Limb (tissue), 2 donors: ENCODE results near the gene ZEB2.

Experiments
- DNase-seq, 2 donors: peaks; one replicate each; pipeline ENCODE4 v3.0.0-alpha.2; 2016; ENCODE audit errors: extremely low spot score in 2 of 2

Gene ZEB2

DNA sequence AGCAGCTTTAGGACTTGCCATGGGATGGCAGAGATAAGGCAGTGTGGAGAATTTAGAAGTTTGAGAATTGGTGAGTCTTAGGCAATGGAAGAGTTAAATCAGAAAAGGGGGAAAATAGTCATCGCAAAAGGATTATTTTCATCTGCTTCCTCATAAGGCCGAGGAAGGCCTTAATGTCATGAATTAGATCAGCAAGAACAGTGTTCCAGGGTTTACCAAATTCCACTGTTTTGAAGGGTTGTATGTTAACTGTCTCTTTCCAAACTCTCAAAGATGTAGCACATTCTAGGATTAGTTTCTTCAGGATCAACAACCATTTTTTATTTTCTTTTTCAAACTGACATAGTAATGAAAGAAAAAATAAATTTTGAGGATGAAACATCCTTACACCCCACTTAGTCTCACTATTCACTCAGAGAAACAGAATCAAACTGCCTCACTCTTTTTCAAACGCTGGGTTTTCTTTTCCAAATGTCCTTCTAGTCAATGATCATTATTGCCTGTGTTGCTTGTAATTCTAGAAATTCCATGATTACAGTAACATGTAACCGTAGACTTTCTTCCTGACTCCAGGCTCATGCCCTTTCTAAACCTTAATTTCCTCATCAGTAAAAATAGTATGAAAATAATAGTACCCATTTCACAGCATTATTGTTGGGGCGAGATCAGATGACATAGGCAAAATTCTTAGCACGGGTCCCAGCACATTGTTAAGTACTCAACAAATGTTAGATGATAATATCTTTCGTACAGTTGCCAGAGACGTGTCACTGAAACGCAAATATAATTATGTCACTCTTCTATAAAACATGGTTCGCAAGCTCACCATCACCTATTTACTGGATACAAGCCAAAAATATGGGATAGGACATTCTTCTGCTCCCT is 23.6 kb downstream of the ZEB2 start:
- no peak for DNase-seq

DNA sequence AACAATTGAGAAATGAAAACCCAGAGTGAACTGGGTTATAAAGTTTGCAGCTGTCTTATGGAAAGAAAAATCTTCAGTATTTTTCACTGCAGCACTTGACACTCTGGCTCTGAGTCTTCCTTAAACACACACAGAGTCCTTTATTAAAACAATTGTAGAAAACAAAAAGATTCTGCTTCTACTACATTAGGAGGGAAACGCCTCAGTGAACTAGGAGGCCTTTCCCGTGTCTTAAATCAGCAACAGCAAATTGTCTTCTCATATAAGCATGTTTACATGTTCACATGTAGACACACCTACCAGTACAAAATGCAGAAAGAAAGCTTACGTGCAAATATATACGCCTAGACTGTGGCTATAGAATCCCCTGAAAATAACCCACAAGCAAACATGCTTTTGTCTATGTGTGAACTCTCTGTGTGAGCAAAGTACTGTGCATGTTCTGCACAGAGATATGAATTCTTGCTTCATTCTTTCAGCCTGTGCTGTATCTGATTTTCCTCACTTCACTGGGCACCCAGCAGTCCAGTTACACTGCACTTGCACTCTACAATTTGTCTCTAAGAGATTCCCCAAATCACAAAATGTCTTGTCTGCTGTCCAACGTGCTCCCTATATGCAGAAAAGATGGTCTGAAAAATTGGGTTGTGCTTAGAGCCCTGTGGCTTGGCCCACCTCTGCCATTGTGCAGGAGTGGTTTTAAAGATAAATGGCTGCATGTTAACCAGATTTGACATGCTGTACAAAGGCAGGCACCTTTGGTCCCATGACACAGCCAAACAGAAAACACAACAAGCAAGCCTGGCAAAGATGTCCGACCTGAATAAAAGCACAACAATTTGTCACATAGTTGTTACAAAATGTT is 24.5 kb downstream of the ZEB2 start:
- no peak for DNase-seq

DNA sequence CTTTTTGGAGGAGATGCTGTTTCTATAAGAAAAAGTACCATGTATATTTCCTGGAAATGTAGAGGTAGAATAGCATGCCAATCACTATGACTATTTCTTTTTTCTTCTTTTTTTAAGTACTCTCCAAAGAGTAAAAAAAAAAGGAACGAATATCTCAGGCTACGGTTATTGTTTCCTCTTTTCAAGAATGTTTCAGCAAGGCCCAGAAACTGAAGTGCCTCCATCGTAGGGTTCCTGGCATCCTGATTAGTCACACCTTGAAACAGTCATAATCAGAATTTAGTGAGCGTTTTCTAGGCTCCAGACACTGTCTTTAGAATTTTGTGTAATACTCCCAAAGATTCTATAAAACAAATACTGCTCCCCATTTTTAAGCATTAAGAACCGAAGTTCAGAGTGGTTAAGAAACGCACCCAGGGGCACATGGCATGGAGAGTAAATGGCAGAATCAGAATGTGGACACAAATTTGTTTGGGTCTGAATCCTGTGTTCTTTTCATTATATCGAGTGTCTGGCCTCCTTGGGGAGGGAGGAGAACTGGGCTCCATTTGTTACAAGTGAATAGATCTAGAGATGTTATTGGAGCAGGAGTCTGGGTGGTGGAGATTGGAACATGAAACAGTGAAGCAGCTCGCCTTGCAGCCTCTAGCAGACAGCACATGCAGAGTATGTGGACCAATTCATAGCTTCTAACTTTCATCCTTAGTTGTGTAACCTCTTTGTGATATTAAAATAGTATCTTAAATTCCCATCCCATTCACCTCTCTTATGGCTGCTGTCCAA is 26.7 kb downstream of the ZEB2 start:
- no peak for DNase-seq

DNA sequence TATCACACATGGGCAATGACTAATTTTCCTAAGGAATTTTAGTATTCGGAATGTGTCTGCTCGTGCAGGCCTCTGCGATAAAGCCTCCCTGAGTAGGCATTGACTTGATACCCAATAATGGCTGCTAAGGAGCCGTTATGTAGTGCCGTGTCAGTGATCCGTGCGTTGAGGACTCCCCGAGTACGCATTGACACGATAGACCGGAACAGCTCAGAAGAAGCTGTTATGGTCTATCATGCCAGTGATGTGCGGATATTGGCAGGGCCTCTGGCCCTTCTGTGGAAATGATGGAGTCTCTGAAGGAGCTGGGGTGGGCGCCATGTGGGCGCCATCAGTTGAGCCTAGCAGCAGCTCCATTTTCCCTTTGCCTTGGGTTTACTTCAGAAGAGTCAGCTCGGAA is 29.1 kb downstream of the ZEB2 start:
- DNase-seq = no peak

DNA sequence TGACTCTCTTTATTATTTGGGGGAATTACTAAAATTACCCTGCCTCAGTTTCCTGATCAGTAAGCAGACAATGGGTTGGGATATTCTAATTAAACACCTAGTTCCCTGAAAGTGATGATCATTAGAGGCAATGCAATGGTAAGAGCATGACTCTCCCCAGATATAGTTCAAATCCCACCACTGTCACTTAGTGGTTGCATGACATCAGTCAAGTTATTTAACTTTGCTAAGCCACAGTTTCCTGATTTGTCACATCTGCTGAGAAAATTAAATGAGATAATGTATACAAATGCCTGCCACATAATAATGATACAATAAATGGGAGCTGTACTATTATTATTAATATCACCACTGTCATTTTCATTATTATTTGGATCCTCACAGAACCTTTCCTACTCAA is 29.9 kb downstream of the ZEB2 start:
- no peak for DNase-seq

DNA sequence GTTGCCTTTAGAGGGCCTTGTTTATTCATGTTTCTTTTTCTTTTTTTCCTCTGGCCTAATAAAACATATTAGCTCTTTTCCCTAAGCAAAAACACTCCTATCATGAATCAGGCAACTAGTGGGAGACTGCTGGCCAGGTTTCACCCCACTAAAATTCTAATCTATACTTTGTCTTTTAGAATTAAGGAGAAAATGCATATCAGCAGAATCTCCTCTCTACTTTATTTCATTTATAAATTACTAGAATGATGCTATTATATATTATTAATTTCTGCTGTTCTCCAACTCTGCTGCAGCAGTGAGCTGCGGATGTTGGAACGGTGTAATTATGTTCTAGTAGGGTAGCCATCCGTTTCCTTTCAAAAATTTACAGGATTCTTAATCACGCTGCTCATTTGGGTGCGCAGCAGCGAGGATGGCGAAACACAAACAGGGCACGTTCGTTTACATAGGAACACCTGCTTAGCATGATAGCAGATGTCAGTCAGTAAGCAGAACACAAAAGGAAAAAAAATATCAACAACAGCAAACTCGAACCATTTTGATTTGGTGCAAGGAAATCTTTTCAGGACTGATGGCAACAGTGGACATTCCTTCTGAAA is 30.5 kb downstream of the ZEB2 start:
- DNase-seq = no peak

DNA sequence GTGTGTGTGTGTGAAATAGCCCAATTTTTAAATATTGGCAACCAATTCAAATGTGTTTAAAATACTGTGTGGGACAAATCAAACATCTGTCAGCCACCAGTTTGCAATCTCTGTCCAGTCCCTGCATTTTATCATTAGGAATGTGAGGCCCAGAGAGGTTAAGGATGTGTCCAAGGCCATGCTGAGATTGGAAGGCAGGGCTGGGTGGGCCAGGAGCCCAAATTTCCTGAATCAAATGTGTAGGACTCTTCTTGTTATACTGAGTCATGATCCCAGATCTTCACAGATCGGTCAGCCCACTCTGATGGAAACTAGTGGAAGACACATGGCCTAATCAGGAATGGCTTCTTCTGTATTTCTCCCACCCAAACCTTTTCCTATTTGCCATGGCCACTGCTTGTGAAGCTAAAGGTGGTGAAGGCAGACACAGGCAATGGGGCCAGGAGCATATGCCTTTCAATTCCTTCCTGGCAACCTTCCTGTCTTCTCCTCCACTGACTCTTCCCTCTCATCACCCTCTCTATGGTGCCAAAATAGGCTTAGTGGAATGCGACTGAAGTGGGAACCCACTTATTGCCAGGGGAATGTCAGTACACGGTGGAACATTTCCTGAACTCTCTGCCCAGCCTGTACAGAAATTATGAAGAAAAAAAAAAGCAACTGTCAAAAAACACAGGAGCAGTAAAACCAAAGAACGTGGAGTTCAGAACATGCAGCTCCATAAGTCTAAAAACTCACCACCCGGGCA is 35.5 kb downstream of the ZEB2 start:
- no peak for DNase-seq

DNA sequence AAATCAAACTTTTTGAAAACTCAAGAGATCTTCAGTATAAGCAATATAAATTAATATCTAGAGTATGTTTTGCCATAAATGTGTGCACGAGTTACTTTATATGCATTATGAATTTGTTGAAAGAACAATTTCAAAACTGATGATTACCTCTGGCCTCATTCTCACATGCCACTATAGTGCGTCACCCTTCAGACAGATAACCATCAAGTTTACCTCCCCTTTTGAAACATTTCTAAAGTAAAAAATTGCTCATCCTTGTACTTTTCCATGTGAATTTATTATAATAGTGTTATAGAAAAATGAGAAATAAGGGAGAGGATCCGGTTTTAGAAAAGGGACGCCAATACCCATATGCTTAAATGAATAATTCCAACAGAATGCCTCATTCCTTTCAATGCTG is 38.3 kb downstream of the ZEB2 start:
- no peak for DNase-seq

DNA sequence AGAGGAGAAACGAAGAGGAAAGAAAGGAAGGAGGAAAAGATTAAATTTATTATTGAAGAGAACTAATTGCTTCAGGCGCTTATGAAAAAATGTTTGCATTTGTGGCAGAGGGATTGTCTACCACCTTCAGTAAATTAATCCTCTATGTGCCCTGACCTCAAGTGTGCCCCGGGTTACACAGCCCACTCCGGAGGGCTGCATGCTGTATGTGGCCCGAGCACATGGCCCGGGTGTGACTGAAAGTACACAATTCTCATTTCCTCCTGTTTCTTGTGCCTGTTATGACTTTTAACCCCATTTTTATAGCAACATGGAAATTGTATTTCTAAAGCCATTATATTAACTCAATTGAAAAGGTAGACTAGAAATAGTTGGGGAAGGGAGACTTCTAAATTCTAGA is 38.8 kb downstream of the ZEB2 start:
- DNase-seq = no peak

DNA sequence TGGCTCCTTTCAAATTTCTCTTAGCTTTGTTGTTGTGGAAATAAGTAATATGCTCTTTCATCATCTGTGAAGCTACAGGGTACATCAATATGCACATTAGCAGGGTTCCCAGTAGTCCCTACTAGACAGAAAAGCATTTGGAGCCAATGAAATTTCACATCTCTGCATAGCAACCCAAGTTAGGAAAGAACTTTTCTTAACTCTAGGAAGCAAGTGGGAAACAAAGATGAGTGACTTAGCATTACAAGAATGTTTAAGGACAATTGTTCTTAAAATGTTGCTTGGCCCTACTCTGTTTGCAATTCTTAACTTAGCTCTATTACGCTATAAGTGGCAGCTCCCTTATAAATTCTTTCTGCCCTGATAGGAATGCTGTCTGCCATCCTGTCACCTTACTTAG is 39.6 kb downstream of the ZEB2 start:
- DNase-seq = no peak

DNA sequence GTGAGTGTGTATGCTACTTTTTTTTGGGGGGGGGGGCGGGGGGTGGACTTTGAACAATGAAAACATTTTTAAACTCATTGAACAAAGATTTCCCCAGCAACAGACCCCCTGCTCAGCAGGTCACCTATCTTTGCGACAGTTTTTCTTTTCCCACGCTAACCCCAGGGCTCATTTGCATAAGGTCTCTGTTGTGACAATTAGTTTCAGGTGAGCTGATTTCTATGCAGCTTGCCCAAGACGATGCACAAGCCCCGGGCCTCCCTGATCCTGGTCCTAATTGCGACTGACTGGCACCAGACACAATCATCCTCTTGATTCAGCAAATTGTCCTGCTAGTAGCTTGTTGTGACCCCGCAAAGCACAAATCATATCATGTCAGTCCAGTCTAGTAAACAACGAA is 40.3 kb downstream of the ZEB2 start:
- DNase-seq = no peak

DNA sequence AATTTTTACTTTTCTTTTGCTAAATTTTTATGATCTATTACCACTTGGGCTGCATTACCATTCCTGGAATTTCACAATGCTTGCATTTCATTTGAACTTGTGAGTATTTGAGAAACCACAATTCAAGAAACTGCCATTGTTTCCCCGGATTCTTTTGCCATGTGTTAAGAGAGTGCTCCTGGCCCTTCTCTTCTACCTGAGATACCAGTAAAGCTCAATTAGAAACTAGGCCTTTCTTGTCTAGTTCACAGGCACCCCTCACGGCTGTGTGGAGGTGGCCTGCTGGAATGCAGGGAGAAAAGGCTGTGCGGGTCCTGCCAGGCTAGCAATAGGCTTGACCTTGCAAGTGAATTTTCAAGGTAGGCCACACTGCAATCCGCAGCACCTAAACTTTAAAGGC is 40.8 kb downstream of the ZEB2 start:
- no peak for DNase-seq

DNA sequence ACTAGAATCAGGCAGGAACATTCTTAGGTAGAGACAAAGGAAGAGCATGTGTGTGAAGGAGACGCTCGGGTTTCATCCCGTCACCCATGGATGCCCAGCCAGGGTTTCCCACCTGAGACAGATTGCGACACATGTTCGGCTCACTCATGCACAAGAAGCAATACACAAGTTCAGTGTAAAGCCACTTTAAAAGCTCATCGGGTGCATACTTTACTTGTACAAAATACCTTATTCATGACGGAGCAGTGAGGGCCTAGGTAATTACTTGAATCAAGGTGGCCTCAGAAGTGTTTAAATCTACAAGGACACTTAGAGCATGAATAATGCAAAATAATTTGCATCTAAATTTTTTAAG is 42.0 kb downstream of the ZEB2 start:
- DNase-seq = no peak

DNA sequence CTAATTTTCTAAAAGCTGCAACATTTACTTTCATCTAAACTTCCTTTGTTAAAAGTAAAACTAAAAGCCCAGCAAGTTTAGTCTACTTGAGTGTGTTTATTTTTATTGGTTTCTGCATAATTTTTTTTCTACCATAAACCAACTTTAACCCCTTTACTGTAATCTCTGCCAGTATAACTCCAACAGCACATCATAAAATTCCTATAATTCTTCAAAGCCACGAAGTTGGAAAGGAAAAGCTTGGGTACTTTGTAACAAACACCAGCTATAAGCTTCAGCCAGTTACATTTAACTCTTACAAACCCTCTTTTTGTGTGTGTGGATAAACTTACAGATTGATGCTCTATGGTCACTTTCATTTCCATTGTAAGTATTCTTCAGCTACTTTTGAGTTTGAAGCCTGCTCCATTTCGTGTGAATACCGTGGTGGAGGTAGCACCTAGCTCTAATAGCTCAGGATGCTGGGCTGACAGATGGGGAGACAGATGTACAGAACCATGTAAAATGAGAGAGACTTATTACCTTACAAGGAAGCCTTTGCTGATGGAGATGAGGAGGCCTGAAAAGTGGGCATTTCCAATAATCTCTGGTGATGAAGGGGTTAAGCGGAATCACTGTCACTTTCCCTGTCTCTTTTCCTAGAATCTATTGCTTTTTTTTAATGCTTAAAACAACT is 42.5 kb downstream of the ZEB2 start:
- DNase-seq = no peak

DNA sequence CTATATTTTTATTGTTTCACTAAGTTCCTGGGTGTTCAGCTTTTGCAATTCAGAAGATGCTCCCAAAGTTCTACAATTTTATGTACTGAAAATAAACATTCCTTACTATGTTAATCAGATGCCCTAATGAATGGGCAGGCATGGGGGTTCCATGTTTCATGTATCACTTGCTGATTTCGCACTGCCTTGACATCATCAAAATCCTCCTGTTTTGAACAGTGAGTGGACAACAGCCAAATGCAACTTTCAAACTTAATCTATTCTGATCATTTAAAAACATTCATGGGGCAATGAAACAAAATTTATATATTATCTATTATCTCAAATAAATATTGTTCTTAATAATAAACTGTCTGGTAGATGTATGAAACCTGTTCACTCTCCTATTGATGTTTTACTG is 43.2 kb downstream of the ZEB2 start:
- no peak for DNase-seq

DNA sequence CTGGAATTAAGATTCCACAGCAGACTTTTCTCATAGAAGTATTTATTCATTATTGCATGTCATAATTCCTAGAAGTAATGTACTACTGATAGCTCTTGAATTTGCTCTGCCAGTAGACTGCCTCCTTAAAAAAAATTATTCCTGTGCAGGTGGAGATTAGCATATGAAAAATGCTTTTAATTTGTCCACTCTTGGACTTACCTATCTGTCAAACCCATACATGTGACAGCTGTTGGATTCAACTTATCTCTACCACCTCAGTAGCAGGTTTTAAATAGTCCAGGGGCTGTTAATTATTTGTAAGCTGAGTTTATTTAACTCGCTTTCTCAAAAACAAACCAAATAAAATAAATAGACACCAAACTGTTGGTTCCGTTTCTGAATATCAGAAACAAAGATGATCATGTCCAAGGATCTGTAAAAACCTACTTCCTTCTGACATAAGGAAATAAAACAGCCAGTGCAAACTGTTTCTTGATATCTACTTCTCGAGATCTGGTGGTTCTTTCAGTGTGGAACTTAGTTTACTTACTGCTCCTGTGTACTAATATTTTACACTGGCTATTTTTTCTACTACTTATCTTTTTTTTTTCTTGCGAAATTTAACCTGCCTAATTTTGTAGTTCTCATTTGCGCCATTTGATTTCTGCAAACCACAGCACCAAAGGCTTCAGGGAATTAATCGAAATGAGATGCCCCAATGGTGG is 44.2 kb downstream of the ZEB2 start:
- DNase-seq = no peak

DNA sequence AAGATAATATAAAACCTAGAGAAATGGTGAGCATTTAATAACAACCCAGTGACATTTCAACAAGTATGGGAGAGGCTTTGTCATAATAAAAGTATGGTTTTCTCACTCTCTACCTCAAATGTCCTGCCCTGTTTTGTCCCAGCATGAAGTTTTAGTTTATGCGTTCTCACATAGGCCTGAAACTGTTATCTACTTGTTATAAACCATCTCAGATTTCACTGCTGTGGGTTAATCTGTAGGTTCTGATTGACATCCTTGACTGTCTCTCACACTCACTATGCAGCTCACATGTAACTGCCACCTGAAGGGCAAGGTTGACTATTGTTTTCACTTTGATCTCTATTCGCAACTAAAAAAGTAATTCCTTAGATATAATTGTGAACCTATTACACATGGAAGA is 44.9 kb downstream of the ZEB2 start:
- DNase-seq = no peak

DNA sequence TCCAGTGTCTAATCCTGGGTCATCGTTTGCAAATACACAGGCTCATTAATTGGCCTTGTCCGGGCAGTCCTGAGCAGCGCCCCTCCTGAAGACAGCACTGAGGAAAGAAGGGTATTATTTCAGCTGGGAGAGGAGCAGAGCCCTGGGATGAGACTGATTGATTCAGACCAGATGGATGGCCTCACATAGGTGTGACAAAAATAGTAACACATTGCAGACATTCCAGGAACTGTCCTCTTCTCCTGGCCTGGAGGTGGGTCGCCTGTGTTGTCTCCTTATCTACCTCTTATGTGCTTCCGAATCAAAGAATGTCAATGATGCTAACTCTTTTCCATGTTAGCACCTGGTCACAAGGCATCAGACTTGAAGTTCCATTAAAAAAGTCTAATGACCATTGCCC is 45.9 kb downstream of the ZEB2 start:
- no peak for DNase-seq

DNA sequence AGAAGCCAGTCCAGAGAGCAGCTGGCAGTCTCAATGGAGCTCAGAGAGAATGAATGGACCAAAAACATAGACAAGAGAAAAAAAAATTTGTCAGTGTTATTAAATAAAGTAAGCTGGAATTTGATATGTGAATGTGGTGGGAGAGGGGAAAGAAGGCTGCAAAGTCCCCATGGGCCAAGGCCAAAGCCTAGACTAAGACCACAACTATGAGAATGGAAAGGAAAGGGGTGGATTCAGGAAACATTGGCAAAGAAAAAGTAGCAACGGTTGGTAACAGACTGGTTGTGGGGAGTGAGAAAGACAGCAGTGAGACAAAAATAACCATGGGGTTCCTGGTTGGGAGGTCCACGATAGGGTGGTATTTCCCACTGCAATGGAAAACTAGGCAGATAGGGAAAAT is 47.0 kb downstream of the ZEB2 start:
- DNase-seq = no peak

DNA sequence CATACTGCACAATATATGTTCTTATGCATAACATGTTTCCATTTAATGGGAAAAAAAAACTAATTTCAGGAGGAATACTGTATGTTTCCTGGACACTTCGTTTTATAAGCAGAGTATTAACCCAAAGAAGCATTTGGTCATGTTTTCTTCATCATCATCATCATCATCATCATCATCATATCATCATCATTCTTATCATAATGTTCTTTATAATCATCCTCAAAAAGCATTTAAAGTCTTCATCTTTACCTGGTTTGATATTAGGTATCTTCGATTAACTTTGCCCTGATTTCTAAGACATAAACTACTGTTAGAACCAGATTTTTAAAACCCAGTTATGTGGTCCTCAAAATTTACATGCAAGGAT is 47.9 kb downstream of the ZEB2 start:
- DNase-seq = no peak
